Measurements from ENCODE around the gene SULT1E1. TPM values are rescaled to one million over a fixed set of nuclear protein-coding genes. Genes with fewer than 3 reads are reported as not detected.

SULT1E1 gene
- total RNA-seq, 1 donor from 2014 or later: 114 TPM

DNA sequence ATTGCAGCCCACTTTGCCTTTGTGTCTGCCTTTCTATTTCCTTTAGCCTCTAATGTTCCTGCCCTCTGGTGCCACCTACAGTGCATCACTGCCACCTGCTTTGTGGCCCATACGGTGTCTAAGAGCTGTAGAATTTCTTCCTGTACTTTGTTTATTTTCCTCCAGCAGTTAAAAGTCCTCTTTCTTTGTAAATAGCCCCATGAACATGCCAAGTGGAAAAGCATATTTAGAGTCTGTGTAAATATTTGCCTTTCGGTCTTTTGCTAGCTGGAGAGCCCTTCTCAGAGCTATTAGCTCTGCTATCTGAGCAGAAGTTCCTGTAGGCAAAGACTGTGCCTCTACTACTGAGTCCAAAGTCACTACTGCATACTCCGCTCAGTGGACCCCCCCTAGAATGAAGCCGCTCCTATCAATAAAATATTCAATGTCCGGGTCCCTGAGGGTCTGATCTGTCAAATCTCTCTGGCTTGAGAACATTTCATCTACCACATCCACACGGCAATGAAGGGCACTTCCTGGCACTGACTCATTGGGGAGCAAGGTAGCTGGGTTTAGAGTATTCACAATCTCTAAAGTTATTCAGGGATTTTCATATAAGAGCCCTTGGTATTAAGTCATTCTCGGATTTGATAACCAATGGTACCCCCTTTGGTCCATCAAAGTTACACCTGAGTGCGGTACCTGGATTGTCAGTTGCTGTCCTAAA lies 36.3 kb downstream of the SULT1E1 start:
- no peak for DNase-seq (ENCODE audit: extremely low spot score in 2 of 2)
- Histone ChIP-seq H3K4me1 (no peaks in the 10 kb centered on the region), H3K27ac (no peak overlapping the region), H3K4me3 (no peak overlapping the region), H3K9me3 (no peaks in the 10 kb centered on the region), H3K27me3 (no peaks in the 10 kb centered on the region), H3K36me3 (no peaks in the 10 kb centered on the region)
- no peak for TF ChIP-seq POLR2AphosphoS5 (IDR thresholded peaks at IDR 0.05; ENCODE audit: insufficient read depth in 1 of 2, low read depth in 1 of 2)
- TF ChIP-seq POLR2A (IDR thresholded peaks at IDR 0.05): no peak
- TF ChIP-seq, protein P1, sequence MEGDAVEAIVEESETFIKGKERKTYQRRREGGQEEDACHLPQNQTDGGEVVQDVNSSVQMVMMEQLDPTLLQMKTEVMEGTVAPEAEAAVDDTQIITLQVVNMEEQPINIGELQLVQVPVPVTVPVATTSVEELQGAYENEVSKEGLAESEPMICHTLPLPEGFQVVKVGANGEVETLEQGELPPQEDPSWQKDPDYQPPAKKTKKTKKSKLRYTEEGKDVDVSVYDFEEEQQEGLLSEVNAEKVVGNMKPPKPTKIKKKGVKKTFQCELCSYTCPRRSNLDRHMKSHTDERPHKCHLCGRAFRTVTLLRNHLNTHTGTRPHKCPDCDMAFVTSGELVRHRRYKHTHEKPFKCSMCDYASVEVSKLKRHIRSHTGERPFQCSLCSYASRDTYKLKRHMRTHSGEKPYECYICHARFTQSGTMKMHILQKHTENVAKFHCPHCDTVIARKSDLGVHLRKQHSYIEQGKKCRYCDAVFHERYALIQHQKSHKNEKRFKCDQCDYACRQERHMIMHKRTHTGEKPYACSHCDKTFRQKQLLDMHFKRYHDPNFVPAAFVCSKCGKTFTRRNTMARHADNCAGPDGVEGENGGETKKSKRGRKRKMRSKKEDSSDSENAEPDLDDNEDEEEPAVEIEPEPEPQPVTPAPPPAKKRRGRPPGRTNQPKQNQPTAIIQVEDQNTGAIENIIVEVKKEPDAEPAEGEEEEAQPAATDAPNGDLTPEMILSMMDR (IDR thresholded peaks at IDR 0.05): no peak
- intact Hi-C loops (cut with DNase I): no loop called here

DNA sequence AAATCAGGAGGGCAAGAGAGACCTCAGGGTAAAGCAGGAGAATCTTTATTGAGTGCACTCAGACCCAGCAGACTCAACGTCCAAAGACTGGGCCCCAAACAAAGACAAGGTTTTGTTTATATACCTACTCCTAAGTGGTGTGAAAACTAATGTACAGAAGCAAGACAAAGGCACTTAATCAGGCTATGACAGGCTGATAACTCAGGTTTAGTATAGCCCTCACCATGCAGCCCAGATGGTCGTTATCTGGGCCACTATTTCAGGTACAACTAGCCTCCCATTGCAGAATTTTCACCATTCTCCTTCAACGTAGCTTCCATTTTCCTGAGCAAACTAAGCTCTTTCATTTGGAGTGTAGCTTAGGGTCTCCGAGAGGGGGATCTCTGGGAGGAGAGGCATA lies 36.9 kb downstream of the SULT1E1 start:
- Histone ChIP-seq H3K27ac (no peak overlapping the region), H3K27me3 (no peaks in the 10 kb centered on the region), H3K36me3 (no peaks in the 10 kb centered on the region), H3K4me1 (no peaks in the 10 kb centered on the region), H3K4me3 (no peak overlapping the region), H3K9me3 (no peaks in the 10 kb centered on the region)
- TF ChIP-seq POLR2A (IDR thresholded peaks at IDR 0.05) (no peak), POLR2AphosphoS5 (IDR thresholded peaks at IDR 0.05; ENCODE audit: insufficient read depth in 1 of 2, low read depth in 1 of 2) (no peak)
- TF ChIP-seq, protein P1 (IDR thresholded peaks at IDR 0.05): no peak
- intact Hi-C loops (cut with DNase I): no loop called here
- no peak for DNase-seq (ENCODE audit: extremely low spot score in 2 of 2)

DNA sequence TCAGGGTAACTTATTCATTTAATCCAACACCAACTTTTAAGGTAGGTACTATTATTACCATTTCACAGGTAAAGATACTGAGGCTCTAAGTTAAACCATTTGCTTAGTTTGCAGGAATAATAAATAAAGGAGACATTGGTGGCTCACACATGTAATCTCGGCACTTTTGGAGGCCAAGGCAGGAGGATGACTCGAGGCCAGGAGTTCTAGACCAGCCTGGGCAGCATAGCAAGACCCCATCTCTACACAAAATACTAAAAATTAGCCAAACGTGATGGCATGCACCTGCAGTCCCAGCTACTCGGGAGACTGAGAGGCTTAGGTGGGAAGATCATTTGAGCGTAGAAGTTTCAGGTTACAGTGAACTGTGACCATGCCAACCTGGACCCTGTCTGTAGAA lies 37.7 kb downstream of the SULT1E1 start:
- H3K27ac ChIP-seq: no peak overlapping the region
- intact Hi-C loops (cut with DNase I): no loop called here
- no peak overlapping the region for H3K4me3 ChIP-seq
- H3K4me1 ChIP-seq: no peaks in the 10 kb centered on the region
- no peaks in the 10 kb centered on the region for H3K27me3 ChIP-seq
- DNase-seq (ENCODE audit: extremely low spot score in 2 of 2): no peak
- H3K36me3 ChIP-seq: no peaks in the 10 kb centered on the region
- H3K9me3 ChIP-seq: no peaks in the 10 kb centered on the region
- TF ChIP-seq POLR2AphosphoS5 (IDR thresholded peaks at IDR 0.05; ENCODE audit: insufficient read depth in 1 of 2, low read depth in 1 of 2) (no peak), POLR2A (IDR thresholded peaks at IDR 0.05) (no peak)
- TF ChIP-seq, protein P1 (IDR thresholded peaks at IDR 0.05): no peak

DNA sequence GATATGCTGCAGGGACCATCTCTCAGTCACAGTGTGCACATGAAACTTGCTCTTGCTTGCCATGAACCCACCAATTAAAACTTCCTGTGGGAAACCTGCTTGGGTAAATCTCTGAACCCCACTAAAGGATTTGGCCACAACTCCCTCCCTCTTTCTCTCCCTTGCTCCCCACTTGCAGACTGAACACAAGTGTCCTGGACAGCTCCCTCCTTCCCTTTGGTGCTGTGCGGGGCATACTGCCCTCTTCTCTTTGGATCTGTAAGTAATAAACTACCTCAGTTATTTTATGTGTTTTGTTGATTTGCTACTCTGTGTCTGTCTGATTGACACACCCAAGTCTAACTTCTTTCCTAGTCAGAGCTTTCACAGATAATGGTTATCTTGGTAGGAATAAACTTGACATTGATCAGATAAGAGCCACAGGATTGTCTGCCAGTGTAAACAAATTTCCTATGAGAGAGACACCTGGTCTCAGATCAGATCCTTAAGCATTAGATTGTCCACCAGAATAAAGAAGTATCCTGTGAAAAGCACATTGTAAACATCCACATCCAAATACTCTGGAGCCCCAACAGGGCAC lies 41.8 kb downstream of the SULT1E1 start:
- DNase-seq (ENCODE audit: extremely low spot score in 2 of 2): no peak
- TF ChIP-seq POLR2A (IDR thresholded peaks at IDR 0.05) (no peak), POLR2AphosphoS5 (IDR thresholded peaks at IDR 0.05; ENCODE audit: insufficient read depth in 1 of 2, low read depth in 1 of 2) (no peak)
- TF ChIP-seq, protein P1 (IDR thresholded peaks at IDR 0.05): no peak
- H3K9me3 ChIP-seq: no peaks in the 10 kb centered on the region
- no peaks in the 10 kb centered on the region for H3K27me3 ChIP-seq
- no peaks in the 10 kb centered on the region for H3K4me1 ChIP-seq
- H3K27ac ChIP-seq: no peak overlapping the region
- no peak overlapping the region for H3K4me3 ChIP-seq
- no peaks in the 10 kb centered on the region for H3K36me3 ChIP-seq
- intact Hi-C loops (cut with DNase I): no loop called here

DNA sequence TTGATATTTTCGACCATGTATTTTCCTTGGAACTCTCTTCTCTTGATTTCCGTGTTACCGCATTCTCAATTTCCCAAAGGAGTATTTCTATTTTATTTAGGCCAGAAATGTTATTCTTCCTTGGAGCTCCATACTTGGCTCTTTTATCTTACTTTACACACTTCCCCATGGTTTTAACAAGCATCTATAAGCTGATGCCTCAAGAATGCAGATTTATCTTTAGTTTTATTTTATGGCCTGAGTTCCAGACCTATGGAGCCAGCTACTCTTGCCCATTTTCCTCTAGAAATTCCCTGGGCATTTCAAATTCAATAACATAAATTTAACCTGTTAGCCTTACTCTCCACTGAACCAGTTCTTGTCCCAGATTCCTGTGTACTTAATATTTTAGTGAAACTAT lies 43.7 kb downstream of the SULT1E1 start:
- Histone ChIP-seq H3K4me1 (no peaks in the 10 kb centered on the region), H3K27ac (no peak overlapping the region), H3K9me3 (no peaks in the 10 kb centered on the region), H3K27me3 (no peaks in the 10 kb centered on the region), H3K36me3 (no peaks in the 10 kb centered on the region), H3K4me3 (no peak overlapping the region)
- TF ChIP-seq POLR2AphosphoS5 (IDR thresholded peaks at IDR 0.05; ENCODE audit: insufficient read depth in 1 of 2, low read depth in 1 of 2) (no peak), POLR2A (IDR thresholded peaks at IDR 0.05) (no peak)
- TF ChIP-seq, protein P1 (IDR thresholded peaks at IDR 0.05): no peak
- intact Hi-C loops (cut with DNase I): no loop called here
- DNase-seq (ENCODE audit: extremely low spot score in 2 of 2): no peak

Measured in vagina (tissue), 2 donors.